Measurements from ENCODE around the gene MASP1.

DNA sequence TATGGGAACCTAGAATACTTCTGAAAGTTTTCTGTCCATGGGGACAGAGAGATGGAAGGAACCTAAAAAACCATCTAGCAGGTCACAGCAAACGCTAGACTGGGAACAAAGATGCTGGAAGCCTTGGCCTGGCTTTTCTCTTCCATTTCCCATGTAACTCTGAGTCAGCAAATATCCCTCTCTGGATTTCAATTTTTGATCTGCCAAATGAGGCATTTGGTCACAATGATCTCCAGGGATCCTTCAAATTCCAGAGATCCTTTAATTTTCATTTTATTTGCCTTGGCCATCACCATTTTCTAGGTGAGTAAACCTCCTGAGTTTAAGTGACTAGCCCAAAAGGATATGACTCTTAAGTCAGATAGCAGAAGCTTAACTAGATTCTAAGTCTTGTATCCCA lies 54.6 kb downstream of the MASP1 start:
- TF ChIP-seq, protein P1, sequence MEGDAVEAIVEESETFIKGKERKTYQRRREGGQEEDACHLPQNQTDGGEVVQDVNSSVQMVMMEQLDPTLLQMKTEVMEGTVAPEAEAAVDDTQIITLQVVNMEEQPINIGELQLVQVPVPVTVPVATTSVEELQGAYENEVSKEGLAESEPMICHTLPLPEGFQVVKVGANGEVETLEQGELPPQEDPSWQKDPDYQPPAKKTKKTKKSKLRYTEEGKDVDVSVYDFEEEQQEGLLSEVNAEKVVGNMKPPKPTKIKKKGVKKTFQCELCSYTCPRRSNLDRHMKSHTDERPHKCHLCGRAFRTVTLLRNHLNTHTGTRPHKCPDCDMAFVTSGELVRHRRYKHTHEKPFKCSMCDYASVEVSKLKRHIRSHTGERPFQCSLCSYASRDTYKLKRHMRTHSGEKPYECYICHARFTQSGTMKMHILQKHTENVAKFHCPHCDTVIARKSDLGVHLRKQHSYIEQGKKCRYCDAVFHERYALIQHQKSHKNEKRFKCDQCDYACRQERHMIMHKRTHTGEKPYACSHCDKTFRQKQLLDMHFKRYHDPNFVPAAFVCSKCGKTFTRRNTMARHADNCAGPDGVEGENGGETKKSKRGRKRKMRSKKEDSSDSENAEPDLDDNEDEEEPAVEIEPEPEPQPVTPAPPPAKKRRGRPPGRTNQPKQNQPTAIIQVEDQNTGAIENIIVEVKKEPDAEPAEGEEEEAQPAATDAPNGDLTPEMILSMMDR (IDR thresholded peaks at IDR 0.05) = no peak
- no peak for TF ChIP-seq POLR2A (IDR thresholded peaks at IDR 0.05)
